Kidney (tissue), 14 donors: ENCODE measurements around the gene MAN2A1. TPM values are rescaled to one million over a fixed set of nuclear protein-coding genes. Genes with fewer than 3 reads are reported as not detected.

Experiments used
- DNase-seq, 5 donors: peaks; one replicate each; pipeline ENCODE4 v3.0.0-alpha.2; 2013 to 2020
- FAIRE-seq: peaks from 2 replicates; lab custom pipeline; 2012; peaks lifted over from hg19 to GRCh38; lab: Jason Lieb, UNC
- H3K27ac ChIP-seq, 2 donors: one replicate each; pipeline ENCODE4 v1.7.0; 2013; ENCODE audit warnings: low read depth in 2 of 2, low read length in 2 of 2, inconsistent platforms in 1 of 2
- H3K27me3 ChIP-seq: one replicate; pipeline ENCODE4 v1.7.1; 2013; ENCODE audit warnings: low read length, inconsistent platforms; ENCODE audit not compliant: control insufficient read depth, insufficient read depth
- H3K36me3 ChIP-seq, 3 donors: one replicate each; pipeline versions ENCODE4 v1.7.0 to v1.7.1; 2013; ENCODE audit warnings: low read length in 3 of 3, control low read depth in 1 of 3, inconsistent platforms in 1 of 3; ENCODE audit not compliant: insufficient read depth in 3 of 3, control insufficient read depth in 2 of 3
- H3K4me1 ChIP-seq, 3 donors: one replicate each; pipeline versions ENCODE4 v1.7.0 to v1.7.1; 2013; ENCODE audit warnings: low read length in 3 of 3, inconsistent platforms in 1 of 3, low read depth in 1 of 3; ENCODE audit not compliant: control insufficient read depth in 2 of 3, insufficient read depth in 2 of 3
- H3K4me3 ChIP-seq, 3 donors: one replicate each; pipeline versions ENCODE4 v1.7.0 to v1.8.1; 2013; ENCODE audit warnings: low read length in 3 of 3, control low read depth in 1 of 3, inconsistent platforms in 1 of 3
- H3K9ac ChIP-seq, 3 donors: one replicate each; pipeline versions ENCODE4 v1.7.0 to v1.7.1; 2013; ENCODE audit warnings: low read length in 3 of 3, control low read depth in 1 of 3, inconsistent platforms in 1 of 3
- H3K9me3 ChIP-seq, 3 donors: one replicate each; pipeline versions ENCODE4 v1.7.0 to v1.7.1; 2013; ENCODE audit warnings: low read length in 3 of 3, control low read depth in 1 of 3, inconsistent platforms in 1 of 3; ENCODE audit not compliant: control insufficient read depth in 2 of 3, insufficient read depth in 1 of 3
- intact Hi-C: fragments of 100-400 bp; cut with DNase I; formaldehyde crosslinking; loops from one replicate; pipeline ENCODE4 v1.11.1; 2022
- polyA plus RNA-seq: library from polyadenylated mRNA; stranded (reverse); fragments of 350-450 nt; fragmentation: Illumina TruSeq; extraction: RNeasy Lipid Tissue Mini Kit (QIAGEN cat#74804); gene quantifications from one replicate; pipeline ENCODE4 v1.2.3, GENCODE V29; 2014; ENCODE audit warnings: low read depth, low replicate concordance; ENCODE audit not compliant: insufficient read depth
- total RNA-seq: library from RNA; stranded (reverse); fragmentation: NEBNext Ultra II Directional; extraction: Animal tissue kit (Norgen Biotek cat#: 25700); gene quantifications from one replicate; pipeline ENCODE4 v1.2.1, GENCODE V29; 2021
- TF ChIP-seq, protein P1 (sequence below): IDR thresholded peaks from 3 replicates; pipeline ENCODE4 v1.5.1; 2012; ENCODE audit warnings: mild to moderate bottlenecking, moderate library complexity, borderline replicate concordance; ENCODE audit not compliant: insufficient read depth; ENCODE audit errors: extremely low read depth
- donor health status: control.
- donor health status: control.
- donor health status: control.
- donor health status: control.
- donor health status: control.
- donor health status: DM: yes; HTN: yes; CAD: no.
- donor health status: Normal renal cell carcinoma (clear cell type).

Gene MAN2A1
- total and polyA plus RNA-seq, 2 donors from 2014 or later: 12.7 to 69.9 TPM

DNA sequence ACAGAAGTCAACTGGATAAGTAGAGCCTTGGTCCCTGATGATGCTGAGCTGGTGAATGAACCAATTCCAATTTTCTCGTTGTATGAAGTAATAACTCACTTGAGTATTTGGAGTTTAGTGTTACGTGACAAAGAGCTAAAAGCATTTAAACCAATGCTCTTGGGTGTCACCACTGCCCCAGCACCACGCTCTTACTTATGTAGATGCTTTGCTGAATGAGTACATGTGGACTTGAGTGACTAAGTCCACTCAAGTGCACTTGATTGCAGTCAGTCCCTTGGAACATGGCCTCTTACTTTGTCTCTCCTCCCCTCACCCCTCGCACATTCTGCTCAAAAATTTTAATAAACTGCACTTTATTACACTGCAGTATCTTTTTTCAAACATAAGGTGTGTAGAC lies 184.0 kb downstream of the MAN2A1 start:
- no peak overlapping the region for H3K27ac ChIP-seq
- TF ChIP-seq, protein P1, sequence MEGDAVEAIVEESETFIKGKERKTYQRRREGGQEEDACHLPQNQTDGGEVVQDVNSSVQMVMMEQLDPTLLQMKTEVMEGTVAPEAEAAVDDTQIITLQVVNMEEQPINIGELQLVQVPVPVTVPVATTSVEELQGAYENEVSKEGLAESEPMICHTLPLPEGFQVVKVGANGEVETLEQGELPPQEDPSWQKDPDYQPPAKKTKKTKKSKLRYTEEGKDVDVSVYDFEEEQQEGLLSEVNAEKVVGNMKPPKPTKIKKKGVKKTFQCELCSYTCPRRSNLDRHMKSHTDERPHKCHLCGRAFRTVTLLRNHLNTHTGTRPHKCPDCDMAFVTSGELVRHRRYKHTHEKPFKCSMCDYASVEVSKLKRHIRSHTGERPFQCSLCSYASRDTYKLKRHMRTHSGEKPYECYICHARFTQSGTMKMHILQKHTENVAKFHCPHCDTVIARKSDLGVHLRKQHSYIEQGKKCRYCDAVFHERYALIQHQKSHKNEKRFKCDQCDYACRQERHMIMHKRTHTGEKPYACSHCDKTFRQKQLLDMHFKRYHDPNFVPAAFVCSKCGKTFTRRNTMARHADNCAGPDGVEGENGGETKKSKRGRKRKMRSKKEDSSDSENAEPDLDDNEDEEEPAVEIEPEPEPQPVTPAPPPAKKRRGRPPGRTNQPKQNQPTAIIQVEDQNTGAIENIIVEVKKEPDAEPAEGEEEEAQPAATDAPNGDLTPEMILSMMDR: no peak

DNA sequence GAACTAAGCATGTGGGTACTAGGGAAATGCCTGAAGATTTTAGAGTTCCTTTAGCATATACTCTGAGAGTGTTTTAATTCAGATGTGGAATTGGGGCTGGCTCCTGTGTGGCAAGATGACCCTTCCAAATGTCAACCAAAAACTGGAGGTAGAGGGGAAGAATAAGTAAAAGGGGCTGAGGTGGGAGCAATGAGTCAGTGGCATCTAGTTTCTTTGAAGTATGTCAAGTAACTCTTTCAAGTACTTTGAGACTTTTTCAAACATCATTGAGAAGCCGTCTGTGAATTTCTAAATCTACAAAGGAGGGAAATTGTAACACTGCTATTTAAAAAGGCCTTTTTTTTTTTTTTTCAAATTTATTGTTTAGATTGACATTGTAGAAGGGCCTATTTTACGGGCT lies 184.4 kb downstream of the MAN2A1 start:
- H3K9me3 ChIP-seq: no peaks in the 10 kb centered on the region
- no peak overlapping the region for H3K9ac ChIP-seq
- DNase-seq (no peak), FAIRE-seq (no peak)
- H3K36me3 ChIP-seq: no peaks in the 10 kb centered on the region
- no peaks in the 10 kb centered on the region for H3K27me3 ChIP-seq
- H3K4me1 ChIP-seq: no peaks in the 10 kb centered on the region
- TF ChIP-seq, protein P1: no peak
- H3K27ac ChIP-seq: no peak overlapping the region
- intact Hi-C loops: no loop called here
- H3K4me3 ChIP-seq: no peak overlapping the region

More for the DNA sequence above, 184.0 kb downstream of the MAN2A1 start:
- Histone ChIP-seq H3K9ac (no peak overlapping the region), H3K4me3 (no peak overlapping the region), H3K36me3 (no peaks in the 10 kb centered on the region), H3K9me3 (no peaks in the 10 kb centered on the region), H3K4me1 (no peaks in the 10 kb centered on the region), H3K27me3 (no peaks in the 10 kb centered on the region)
- no peak for DNase-seq
- no peak for FAIRE-seq
- intact Hi-C loops: no loop called here

DNA sequence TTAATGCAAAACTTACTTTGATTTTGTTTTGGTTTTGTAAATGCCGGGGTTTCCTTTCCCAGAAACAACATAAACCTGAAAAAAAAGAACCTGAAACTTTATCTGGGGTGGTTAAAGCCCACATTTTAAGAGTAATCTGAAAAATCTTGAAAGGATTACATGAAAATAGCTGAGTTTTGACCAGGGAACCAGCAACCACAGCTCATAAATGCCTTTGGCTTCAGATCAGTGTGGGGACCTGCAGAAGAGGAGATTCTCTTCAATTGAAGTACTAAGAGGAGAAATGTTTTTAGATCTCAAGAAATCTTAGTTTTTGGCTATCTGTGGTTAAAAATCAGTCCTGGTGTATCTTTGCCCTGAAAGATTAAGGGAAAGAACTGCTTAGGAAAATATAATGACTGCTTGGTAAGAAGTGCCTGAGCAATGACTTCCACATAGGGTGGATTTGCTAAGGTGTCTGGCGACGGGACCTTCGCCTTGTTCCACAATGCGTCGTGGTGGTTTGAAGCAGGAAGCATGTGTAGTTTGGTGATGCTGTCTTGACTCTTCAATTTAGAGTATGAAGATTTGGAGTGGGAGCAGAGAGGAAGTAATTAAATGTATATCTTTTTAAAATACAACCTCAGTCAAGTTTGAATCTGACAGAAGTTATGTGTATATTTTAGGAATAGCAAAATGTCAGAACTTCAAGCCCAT lies 186.5 kb downstream of the MAN2A1 start:
- Histone ChIP-seq H3K4me1 (no peaks in the 10 kb centered on the region), H3K27ac (no peak overlapping the region), H3K9ac (no peak overlapping the region), H3K9me3 (no peaks in the 10 kb centered on the region), H3K36me3 (no peaks in the 10 kb centered on the region), H3K4me3 (no peak overlapping the region), H3K27me3 (no peaks in the 10 kb centered on the region)
- TF ChIP-seq, protein P1: no peak
- DNase-seq (no peak), FAIRE-seq (no peak)
- intact Hi-C loops: no loop called here
